Ovary (tissue), 3 donors: Measurements from ENCODE around the gene MYMX.

Source experiments
- POLR2A ChIP-seq: fragments of 450-650 bp; IDR thresholded peaks from one replicate; pipeline ENCODE4 v1.6.1; 2017; ENCODE audit warnings: antibody characterized with exemption, mild to moderate bottlenecking, moderate library complexity
- TF ChIP-seq, protein P1 (sequence below), 3 donors: fragments of 450-650 bp in 2 of 3; fragments of 200-600 bp in 1 of 3; IDR thresholded peaks; one replicate each; pipeline versions ENCODE4 v1.5.1 to v1.8.0; 2016 to 2022; ENCODE audit warnings: antibody characterized with exemption in 3 of 3, mild to moderate bottlenecking in 1 of 3
- donor health status: DM: no; HTN: no; CAD: no.

DNA sequence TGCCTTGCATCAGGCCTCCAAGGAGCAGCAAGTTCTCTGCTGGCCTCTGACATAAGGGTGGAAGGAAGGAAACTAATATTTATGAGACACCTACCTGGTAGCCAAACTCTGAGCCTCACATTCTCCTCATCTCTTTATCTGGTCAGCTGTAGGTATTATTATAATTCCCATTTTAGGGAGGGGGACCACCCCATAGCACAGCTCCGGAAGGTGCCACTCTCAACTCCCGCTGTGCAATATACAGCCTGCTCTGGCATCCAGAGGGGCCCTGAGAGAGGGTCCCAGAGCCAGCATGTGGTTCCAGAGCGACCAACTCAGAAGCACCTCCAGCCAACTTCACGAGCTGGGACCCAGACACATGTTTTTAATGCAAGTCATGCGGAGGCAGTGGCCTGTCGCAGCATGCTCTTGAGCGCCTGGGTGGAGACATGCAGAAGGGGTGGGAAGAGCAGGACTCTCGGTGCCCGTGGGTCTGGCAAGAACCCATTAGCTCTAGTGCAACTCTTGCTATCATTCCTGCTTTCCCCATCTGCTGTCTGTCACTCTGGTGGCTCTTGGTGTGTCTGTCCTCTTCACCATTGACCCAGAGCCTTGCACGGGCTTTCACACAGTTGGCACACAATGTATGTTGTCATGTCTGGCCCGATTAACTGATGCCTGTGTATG, 15.0 kb upstream of the MYMX start:
- TF ChIP-seq, protein P1, sequence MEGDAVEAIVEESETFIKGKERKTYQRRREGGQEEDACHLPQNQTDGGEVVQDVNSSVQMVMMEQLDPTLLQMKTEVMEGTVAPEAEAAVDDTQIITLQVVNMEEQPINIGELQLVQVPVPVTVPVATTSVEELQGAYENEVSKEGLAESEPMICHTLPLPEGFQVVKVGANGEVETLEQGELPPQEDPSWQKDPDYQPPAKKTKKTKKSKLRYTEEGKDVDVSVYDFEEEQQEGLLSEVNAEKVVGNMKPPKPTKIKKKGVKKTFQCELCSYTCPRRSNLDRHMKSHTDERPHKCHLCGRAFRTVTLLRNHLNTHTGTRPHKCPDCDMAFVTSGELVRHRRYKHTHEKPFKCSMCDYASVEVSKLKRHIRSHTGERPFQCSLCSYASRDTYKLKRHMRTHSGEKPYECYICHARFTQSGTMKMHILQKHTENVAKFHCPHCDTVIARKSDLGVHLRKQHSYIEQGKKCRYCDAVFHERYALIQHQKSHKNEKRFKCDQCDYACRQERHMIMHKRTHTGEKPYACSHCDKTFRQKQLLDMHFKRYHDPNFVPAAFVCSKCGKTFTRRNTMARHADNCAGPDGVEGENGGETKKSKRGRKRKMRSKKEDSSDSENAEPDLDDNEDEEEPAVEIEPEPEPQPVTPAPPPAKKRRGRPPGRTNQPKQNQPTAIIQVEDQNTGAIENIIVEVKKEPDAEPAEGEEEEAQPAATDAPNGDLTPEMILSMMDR (IDR thresholded peaks at IDR 0.05), result no peak
- no peak for TF ChIP-seq POLR2A
